NB4 (cell line): ENCODE results near the gene TSHZ2.
"Not testable (repeated sequence)": the region's sequence is repeated elsewhere in the genome, so short reads cannot be mapped to it uniquely, and the experiment has no call there.

Experiments
- DNase-seq: peaks from one replicate; pipeline ENCODE4 v3.0.0; 2010; ENCODE audit warnings: low read depth
- H3K4me3 ChIP-seq: one replicate; pipeline ENCODE4 v1.5.1; 2011; ENCODE audit warnings: mild to moderate bottlenecking, low read depth, low read length, moderate library complexity
- CTCF ChIP-seq: IDR thresholded peaks from one replicate; pipeline ENCODE4 v1.5.1; 2012; ENCODE audit warnings: low read depth, low read length
- MAX ChIP-seq: IDR thresholded peaks from 2 replicates; pipeline ENCODE4 v1.6.1; 2011; ENCODE audit warnings: low read depth, low read length
- MYC ChIP-seq: IDR thresholded peaks from 2 replicates; pipeline ENCODE4 v1.6.1; 2011; ENCODE audit warnings: low read depth, low read length
- POLR2A ChIP-seq: IDR thresholded peaks from 2 replicates; pipeline ENCODE4 v1.6.1; 2011; ENCODE audit warnings: mild to moderate bottlenecking; ENCODE audit not compliant: insufficient read length; ENCODE audit errors: extremely low read depth

The TSHZ2 gene

GRCh38 chr20:53021934-53022333, 49.8 kb downstream of the TSHZ2 start:
- no peak for DNase-seq
- TF ChIP-seq POLR2A (no peak), MYC (no peak), CTCF (no peak), MAX (no peak)

GRCh38 chr20:53023732-53024520, 51.8 kb downstream of the TSHZ2 start:
- TF ChIP-seq MAX (no peak), MYC (no peak), POLR2A (no peak), CTCF (no peak)
- DNase-seq: no peak
- H3K4me3 ChIP-seq: no peak overlapping the region

More at GRCh38 chr20:53021934-53022333, 49.8 kb downstream of the TSHZ2 start:
- no peak overlapping the region for H3K4me3 ChIP-seq

- not testable (repeated sequence) for H3K4me3 ChIP-seq, DNase-seq
Observed at GRCh38 chr20:53024653-53025052, 52.5 kb downstream of the TSHZ2 start.

GRCh38 chr20:53027089-53027488, 54.9 kb downstream of the TSHZ2 start:
- TF ChIP-seq CTCF (no peak), POLR2A (no peak), MYC (no peak), MAX (no peak)
- DNase-seq: no peak
- H3K4me3 ChIP-seq: no peak overlapping the region

- no peak overlapping the region for H3K4me3 ChIP-seq
- TF ChIP-seq CTCF (no peak), MAX (no peak), MYC (no peak), POLR2A (no peak)
- DNase-seq: no peak
Observed at GRCh38 chr20:53028337-53029007, 56.3 kb downstream of the TSHZ2 start.

- TF ChIP-seq CTCF (no peak), MYC (no peak), MAX (no peak), POLR2A (no peak)
- no peak overlapping the region for H3K4me3 ChIP-seq
- DNase-seq: no peak
Observed at GRCh38 chr20:53030061-53030460, 57.9 kb downstream of the TSHZ2 start.
